GM12865 (cell line): ENCODE data around the gene DNAJC27.

Experiments used
- DNase-seq: peaks from one replicate; pipeline ENCODE4 v3.0.0; 2010; ENCODE audit warnings: low read depth
- H3K4me3 ChIP-seq: 2 replicates; pipeline ENCODE4 v1.5.1; 2011; ENCODE audit warnings: mild to moderate bottlenecking, low read depth, low read length, control low read depth
- TF ChIP-seq, protein P1 (sequence below): IDR thresholded peaks from 2 replicates; pipeline ENCODE4 v1.5.1; 2011; ENCODE audit warnings: low read length, control low read depth, low read depth, inconsistent platforms; ENCODE audit not compliant: insufficient read depth; ENCODE audit errors: missing control alignments

Gene DNAJC27

DNA sequence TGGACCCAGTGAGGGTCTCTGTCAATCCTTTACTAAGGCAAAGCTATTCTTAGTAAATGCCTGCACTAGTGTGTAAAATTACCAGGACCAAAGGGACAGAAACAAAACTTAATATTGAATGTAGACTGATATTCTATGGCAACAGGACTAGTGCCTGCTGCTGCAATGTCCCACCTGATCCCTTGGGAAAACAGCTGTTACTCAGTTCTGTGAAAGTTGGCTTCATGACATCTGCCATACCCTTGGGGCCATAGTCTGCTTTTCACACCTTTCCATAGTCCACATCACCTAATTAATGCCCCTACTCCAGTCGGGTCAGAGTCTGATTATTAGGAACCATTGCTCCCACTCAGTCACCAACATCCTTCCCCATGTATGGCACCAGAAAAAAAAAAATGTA lies 14.5 kb downstream of the DNAJC27 start:
- TF ChIP-seq, protein P1, sequence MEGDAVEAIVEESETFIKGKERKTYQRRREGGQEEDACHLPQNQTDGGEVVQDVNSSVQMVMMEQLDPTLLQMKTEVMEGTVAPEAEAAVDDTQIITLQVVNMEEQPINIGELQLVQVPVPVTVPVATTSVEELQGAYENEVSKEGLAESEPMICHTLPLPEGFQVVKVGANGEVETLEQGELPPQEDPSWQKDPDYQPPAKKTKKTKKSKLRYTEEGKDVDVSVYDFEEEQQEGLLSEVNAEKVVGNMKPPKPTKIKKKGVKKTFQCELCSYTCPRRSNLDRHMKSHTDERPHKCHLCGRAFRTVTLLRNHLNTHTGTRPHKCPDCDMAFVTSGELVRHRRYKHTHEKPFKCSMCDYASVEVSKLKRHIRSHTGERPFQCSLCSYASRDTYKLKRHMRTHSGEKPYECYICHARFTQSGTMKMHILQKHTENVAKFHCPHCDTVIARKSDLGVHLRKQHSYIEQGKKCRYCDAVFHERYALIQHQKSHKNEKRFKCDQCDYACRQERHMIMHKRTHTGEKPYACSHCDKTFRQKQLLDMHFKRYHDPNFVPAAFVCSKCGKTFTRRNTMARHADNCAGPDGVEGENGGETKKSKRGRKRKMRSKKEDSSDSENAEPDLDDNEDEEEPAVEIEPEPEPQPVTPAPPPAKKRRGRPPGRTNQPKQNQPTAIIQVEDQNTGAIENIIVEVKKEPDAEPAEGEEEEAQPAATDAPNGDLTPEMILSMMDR: no peak
- no peak for DNase-seq

GRCh38 chr2:24955921-24956320 lies 15.8 kb downstream of the DNAJC27 start:
- H3K4me3 ChIP-seq: no peak overlapping the region
- TF ChIP-seq, protein P1: no peak
- no peak for DNase-seq

More for the DNA sequence above, 14.5 kb downstream of the DNAJC27 start:
- H3K4me3 ChIP-seq: no peak overlapping the region

- DNase-seq: no peak
- no peak overlapping the region for H3K4me3 ChIP-seq
- TF ChIP-seq, protein P1: no peak
Observed at GRCh38 chr2:24955232-24955631, 16.5 kb downstream of the DNAJC27 start.

DNA sequence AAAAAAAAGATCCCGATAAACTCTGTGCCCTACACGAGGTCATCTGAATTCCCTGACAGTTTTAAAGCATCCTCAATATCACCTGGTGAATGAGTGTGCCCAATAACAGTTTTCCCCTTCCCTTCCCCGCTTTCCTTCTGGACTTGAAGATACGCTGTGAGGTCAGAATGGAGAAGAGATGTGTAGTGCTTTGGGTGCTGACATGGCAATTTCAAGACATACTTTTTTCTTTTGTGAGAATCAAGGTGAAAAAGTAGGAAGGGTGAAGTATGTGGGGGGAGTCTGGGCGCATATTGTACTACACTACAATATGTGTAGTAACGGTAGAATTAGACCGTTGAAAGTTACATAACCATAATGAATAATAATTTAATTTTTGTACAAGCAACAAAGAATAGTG lies 21.7 kb downstream of the DNAJC27 start:
- no peak for DNase-seq
- H3K4me3 ChIP-seq: no peak overlapping the region
- TF ChIP-seq, protein P1: no peak

DNA sequence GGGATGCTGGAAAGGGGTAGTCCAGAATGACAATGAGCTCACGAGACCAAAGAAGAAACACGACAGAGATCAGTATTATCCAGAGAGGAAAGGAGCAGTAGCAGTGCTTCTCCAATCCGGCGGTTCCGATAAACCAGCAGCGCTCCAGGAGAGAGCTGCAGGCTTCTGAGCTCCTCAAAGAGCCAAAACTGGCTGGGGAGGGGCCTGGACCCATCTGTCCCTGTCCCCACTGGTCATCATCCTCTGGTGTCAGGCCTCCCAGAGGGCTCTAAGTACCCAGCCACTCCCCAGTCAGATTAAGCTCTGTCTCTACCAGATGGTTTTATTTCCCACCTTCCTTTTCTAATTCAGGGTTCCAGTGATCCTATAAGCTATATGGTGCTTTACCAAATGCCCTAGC lies 23.2 kb downstream of the DNAJC27 start:
- TF ChIP-seq, protein P1: no peak
- no peak for DNase-seq
- H3K4me3 ChIP-seq: no peak overlapping the region

DNA sequence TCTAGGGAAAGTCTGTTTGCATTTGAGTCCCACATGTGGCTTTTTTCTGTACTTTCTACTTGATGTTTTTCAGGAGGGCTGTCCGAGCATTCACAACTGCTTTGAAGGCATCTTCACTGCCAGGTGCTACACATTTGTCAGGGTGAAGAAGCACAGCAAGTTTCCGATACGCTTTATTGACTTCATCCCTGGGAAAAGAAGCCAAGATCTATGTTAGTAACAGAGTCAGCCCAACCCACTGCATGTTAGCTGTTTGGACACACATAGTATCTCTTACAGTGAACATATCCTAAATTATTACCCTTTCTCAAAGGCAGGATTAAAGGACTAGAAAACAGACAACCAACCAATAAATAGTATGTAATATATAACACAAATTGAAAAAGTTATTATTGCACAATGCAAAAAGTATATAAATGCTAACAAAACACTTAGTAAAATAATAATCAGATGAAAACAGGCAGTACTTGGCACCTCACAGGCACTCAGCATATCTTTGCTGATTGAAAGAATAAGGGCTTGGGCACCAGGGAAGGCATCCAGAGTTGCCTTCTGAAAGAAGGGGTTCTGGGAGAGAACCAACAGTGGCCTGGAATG lies 24.1 kb downstream of the DNAJC27 start:
- no peak overlapping the region for H3K4me3 ChIP-seq
- DNase-seq: no peak
- TF ChIP-seq, protein P1: no peak

DNA sequence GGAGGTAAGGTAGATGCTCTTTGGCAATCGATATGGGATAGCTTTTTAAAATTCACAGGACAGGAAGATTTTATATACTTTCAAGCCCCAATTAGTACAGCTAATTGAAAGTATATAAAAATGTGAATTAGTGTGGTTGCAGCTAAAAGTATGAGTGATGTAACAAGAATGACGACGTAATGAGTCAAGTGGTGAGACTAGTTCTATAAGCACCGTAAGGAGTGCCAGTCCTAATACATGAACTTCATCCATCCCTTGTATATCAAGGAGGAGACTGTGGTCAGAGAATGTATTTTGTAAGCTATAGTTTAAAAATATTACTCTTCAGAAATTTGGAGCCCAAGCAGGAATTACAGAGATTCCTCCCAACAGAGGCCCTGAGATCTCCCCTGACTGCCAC lies 25.8 kb downstream of the DNAJC27 start:
- H3K4me3 ChIP-seq: no peak overlapping the region
- TF ChIP-seq, protein P1: no peak
- DNase-seq: no peak
